22Rv1 (cell line): ENCODE results near the gene FBXW8.

ENCODE experiments used
- CTCF ChIP-seq: fragments of 450-650 bp; IDR thresholded peaks from 2 replicates; pipeline ENCODE4 v1.5.1; 2017; ENCODE audit warnings: mild to moderate bottlenecking
- ZFX ChIP-seq: fragments of 450-650 bp; IDR thresholded peaks from 2 replicates; pipeline ENCODE4 v1.6.1; 2017; ENCODE audit warnings: antibody characterized with exemption, borderline replicate concordance

GRCh38 chr12:117010693-117011451 is 100.1 kb downstream of the FBXW8 start:
- TF ChIP-seq CTCF: no peak
- no peak for TF ChIP-seq ZFX
